WI38 (cell line): ENCODE results near the gene MUSK.

Experiments
- H3K4me3 ChIP-seq: 2 replicates; pipeline ENCODE4 v1.5.1; 2011; ENCODE audit warnings: low read depth, mild to moderate bottlenecking, control low read depth, low read length
- CTCF ChIP-seq: IDR thresholded peaks from 2 replicates; pipeline ENCODE4 v1.5.1; 2012; ENCODE audit warnings: low read depth, mild to moderate bottlenecking, control low read depth, low read length

The MUSK gene

GRCh38 chr9:110762783-110763182 lies 94.2 kb downstream of the MUSK start:
- H3K4me3 ChIP-seq, result no peak overlapping the region
- no peak for TF ChIP-seq CTCF

- TF ChIP-seq CTCF, result no peak
- no peak overlapping the region for H3K4me3 ChIP-seq
These were observed 95.0 kb downstream of the MUSK start for GRCh38 chr9:110763568-110763967.

GRCh38 chr9:110764006-110764405 lies 95.4 kb downstream of the MUSK start:
- no peak overlapping the region for H3K4me3 ChIP-seq
- TF ChIP-seq CTCF, result no peak

- no peak for TF ChIP-seq CTCF
- H3K4me3 ChIP-seq, result no peak overlapping the region
These were observed 97.3 kb downstream of the MUSK start for GRCh38 chr9:110765926-110766325.

- no peak overlapping the region for H3K4me3 ChIP-seq
- TF ChIP-seq CTCF, result no peak
These were observed 99.0 kb downstream of the MUSK start for GRCh38 chr9:110767559-110768063.

- no peak overlapping the region for H3K4me3 ChIP-seq
- no peak for TF ChIP-seq CTCF
These were observed 100.3 kb downstream of the MUSK start for GRCh38 chr9:110768886-110769285.

GRCh38 chr9:110769667-110770066 lies 101.1 kb downstream of the MUSK start:
- H3K4me3 ChIP-seq, result no peak overlapping the region
- TF ChIP-seq CTCF, result no peak
